HG03175 (cell line): ENCODE results near the gene IL2RA.
A peak's percentile ranks its signal among the peaks of the same experiment; 100 is the strongest.

Experiments
- ATAC-seq: cut with Tn5 transposase; IDR thresholded peaks from one replicate; pipeline ENCODE4 v1.9.1; 2021; ENCODE audit warnings: mild to moderate bottlenecking, moderate library complexity; ENCODE audit not compliant: unreplicated experiment

Gene IL2RA

DNA sequence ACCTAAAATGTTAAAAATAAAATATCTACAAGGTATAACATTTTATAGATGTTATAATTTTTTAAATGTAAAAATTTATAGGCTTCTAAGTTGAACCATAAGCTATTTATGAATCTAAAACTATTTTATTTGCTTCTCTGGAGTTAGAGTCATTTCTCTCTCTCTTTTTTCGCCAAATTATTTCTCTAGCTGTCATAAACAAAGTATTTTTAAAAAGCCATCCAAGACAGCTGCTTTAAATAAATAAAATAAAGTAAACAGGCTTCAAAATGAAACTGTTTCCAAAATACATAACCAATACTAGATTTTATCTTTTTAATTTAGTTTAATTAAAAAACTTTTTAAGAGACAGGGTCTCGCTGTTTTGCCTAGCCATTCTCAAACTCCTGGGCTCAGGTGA, 72.4 kb downstream of the IL2RA start:
- no peak for ATAC-seq

DNA sequence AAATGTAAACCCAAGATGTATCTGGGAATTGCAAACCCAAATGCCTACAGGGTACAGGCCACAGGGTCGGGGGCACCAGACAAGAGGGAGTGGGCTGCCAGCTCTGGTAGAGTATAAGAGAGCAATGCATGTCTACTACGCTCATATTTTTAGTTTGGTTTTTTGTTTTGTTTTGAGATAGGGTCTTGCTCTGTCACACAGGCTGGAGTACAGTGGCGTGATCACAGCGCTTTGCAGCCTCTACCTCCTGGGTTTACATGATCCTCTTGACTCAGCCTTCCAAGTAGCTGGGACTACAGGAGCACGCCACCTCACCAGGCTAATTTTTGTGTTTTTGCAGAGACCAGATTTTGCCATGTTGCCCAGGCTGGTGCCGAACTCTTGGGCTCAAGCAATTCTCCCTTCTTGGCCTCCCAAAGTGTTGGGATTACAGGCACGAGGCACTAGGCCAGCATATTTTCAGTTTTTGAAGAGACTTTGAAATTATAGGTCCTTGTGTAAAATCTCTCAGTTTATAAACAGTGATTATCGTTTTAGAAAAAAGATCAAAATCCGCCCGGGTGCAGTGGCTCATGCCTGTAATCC, 73.7 kb downstream of the IL2RA start:
- no peak for ATAC-seq

DNA sequence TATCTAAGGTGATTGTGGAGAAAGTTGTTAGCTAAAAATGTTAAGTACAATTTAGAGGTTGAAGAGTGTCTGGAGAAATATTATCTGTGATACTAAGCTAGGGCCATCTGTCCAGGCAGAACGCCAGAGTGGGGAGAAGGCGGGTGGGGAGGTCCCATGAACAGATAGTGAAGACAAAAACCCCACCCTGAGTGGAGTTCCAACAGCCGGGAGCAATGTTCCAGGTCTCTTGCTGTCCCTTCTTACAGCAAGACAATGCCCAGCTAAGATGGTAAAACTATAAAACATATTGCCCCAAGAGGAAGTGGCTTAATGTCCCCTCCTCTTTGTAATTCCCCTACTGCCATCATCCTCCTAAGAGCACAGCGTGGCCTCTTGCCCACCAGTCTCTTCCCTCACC, 74.4 kb downstream of the IL2RA start:
- ATAC-seq, result no peak

DNA sequence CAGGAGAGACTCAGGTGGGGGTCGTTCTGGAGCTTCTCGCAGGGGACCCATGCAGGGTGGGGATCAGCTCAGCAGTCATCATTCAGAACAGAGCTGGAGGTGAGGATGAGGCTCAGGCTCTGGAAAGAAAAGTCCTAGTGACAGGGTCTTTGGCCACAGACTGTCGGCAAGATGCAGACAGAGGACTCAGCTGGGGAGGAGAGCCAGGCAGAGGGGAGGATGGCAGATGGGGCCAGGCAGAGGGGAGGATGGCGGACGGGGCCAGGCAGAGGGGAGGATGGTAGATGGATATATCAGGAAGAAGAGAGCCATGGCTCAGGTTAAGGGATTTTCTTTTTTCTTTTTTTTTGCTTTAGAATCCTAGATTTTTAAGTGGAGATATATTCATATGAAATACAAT, 77.1 kb downstream of the IL2RA start:
- ATAC-seq, result no peak

DNA sequence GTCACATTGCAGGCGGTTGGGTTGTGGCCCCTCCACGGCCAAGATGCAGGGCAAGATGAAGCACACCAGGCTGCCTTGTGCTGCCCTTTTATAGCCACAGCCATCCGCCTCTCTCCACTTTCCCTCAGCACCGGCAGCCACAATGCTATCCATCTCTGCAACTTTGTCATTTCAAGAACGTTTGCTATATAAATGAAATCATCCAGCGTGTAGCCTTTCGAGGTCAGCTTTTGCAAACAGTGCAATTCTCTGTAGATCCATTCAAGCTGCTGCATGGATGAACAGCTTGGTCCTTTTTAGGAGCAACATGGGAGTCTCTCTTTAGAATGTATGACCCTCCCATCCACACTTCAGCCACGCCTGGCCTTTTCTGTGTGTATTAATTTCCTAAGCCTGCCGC, 78.4 kb downstream of the IL2RA start:
- no peak for ATAC-seq

DNA sequence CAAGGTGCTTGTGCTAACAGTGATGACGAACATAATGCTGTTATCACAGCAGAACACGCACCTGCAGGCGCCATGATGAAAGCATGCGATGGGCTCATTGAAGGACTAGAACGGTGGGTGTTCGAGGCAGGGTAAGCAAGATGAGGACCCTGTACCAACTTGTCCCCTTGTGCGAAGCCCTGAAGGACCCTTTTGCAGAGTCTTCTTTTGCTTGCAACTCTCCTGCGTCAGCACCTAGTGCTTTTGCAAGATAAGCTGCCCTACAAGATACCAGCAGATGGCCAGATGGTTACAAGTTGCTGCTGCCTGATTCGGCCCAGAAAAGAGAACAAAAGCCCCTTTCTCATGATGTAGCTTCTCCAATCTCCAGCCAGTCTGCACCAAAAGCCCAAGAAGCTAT, 80.6 kb downstream of the IL2RA start:
- no peak for ATAC-seq

DNA sequence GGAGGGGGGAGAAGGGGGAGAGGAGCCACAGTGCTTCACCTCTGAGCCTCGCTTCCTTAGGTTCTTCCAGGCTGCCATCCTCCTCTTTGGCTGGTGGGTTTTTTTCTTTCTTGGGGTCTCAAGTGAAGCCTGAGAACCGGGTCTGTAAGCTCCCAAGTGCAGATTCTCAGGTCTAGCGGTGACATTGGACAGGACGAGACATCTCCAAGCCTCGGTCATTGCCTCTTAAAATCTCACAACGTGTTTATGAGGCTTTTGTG, 84.0 kb downstream of the IL2RA start:
- ATAC-seq, result no peak

DNA sequence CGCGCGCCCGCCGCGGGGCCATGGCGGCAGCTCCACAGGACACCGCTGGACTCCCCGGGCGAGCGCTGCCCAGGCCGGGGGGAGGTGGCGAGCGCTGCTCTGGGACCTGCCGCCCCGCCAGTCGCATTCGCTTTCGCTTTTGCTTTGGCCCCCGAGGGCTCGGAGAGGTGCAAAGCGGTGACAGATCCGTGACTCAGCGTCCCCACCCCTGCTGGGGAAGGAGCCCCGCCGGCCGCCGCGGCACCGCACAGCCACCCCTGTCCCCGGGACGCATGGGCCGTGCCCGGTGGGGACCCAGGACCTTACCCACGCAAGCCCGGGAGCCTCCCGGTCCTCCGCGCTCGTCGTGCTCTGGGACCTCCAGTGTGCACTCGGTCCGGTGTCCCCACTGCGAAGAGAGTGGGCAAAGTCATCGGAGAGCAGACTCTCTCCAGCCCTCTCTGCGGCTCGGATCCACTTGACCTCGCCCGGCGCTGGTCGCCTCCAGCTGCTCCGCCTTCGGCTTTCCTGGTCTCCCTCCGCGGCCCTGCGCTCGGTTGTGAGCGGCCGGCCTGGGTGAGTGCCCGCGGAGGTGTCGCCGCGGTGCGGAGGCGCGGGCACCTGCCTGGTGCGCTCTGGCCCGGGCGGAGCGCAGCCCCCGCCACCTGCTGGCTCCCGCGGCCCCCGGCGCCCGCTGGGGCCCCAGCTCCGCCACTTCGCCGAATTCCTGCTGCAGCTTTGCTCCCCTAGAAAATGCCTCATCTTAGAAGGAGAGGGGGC, 84.5 kb downstream of the IL2RA start, which contains the start of gene IL15RA:
TSS of gene IL15RA (minus strand) at position 73 of the 759 bp plus-strand sequence. CDS start at position 22, 51 bp downstream.
- peak; percentile 68 for ATAC-seq

DNA sequence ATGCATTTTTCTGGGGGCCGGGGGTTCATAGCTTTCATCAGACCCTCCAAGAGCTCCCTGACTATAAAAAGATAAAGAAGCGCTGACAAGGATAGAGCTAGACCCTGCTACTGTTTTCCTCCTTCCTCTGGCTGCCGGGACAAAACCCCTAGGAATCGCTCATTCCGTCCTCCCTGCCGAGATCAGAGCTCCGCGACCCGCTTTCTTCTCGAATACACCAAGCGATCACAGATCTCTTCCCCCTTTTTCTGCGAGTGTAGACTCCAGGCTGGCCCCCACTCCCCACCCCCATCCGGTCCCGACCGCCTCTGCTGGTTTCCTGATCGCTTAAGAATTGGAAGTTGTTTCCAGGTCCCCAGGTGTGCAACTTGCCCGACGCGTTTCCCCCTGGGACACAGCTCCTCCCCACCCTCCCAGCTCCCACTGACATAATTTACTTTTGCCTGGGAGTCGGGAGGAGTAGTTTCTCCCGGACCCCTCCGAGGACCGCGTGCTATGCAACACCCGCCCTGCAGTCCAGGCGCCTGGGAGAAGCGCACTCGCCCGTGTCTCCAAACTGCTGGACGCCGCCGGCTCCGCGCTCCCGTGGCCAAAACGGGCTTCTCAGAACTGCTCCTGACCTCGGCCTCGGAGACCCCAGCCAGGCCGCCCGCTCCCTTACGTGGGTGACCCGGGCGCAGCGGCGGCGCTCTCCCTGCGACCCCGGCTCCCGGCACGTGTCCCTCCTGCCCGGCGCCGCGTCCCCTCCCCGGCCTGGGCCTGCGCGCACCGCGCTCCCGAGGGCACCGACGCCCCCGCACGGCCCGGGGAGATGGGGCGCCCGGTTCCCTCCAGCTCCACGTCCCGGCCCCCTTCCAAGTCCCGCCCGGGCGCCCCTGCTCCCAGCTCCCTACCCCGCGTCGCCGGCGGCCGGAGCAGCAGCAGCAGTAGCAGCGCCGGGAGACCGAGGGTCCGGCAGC, 85.4 kb downstream of the IL2RA start:
- peak; percentile 12 for ATAC-seq

DNA sequence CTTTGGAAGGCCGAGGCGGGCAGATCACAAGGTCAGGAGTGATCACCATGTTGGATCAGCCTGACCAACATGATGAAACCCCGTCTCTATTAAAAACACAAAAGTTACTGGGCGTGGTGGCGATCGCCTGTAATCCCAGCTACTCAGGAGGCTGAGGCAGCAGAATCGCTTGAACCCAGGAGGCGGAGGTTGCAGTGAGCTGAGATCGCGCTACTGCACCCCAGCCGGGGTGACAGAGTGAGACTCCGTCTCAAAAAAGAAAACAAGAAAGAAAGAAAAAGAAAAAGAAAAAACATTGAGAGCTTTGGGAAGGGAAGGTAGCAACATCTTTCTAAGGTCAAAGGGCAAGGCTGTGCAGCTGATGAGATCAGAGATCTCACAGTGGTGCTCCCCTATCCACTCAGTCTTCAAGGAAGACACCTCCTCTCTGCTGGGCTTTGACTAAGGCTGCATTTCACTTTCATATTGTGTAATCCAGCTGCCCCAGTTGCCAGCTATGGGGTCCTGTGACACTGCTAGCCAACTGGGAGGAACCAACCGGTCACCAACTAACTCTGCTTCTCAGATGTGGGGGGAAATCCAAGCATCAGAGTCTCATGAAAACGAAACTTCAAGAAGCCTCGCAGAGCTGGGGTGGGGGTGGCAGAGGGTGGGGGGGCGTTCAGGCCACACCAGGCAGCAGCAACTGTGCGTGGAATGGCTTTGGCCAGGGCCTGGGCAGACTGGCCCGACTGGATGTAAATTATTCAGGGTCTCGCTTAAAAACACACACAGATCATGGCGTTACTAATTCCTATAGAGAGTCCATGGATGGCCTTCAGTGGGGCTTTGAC, 86.3 kb downstream of the IL2RA start:
- ATAC-seq, result peak; percentile 68

DNA sequence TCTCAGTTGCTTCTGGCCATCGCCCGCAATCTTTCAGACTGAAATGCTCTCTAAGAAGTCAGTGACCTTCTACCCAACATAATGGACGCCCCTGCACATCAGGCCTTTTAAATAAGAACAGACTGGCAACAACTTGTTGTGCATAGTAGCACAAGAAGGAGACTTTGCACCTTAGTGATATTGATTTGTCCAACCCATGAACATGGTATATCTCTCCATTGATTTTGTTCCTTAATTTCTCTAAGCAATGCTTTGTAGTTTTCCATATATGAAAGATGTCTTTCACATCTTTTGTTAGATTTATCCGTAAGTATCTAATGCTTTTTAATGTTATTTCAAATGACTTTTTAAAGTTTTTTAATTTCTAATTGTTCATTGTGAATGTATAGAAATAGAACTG, 89.1 kb downstream of the IL2RA start:
- ATAC-seq, result no peak

DNA sequence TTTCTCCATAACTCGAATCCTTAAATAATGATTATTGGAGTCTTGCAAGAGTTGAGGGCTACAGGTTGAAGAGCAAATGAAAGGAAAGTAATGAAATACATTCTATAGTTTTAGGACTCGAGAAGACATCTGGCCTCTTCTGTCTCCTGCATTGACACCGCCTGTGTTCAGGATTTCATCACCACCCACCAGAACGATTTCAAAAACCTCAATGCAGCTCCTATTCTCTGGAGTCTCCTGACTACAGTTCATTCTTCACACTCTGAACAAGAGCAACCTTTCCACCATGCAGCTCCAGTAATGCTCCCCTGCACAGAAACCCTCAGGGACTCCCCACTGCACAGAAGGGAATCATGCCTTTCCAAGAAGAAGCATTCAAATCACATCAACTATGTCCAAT, 90.3 kb downstream of the IL2RA start:
- ATAC-seq, result no peak

DNA sequence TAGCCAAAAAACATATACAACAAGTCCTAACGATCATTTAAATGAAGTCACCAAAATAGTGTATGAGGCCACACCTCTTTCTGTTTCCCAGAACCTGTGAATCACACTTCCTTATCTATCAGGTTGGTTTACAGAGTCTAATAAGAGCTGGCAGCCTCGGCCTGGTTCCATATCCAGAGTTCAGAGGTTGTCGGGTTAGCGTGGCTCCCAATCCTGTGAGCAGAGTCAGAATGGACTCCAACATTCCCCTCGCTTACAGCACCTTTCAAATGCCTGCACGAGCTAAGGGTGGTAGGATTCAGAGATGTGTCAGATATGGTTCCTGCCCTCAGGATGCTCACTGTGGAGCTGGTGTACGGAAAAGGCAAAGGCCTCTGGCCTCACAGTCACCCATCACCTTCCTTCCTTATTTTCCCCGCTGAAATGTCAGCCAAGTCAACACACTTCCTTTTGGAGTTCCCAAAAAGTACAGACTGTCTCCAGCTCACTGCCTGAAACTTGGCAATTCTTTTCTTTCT, 90.8 kb downstream of the IL2RA start:
- ATAC-seq, result no peak

DNA sequence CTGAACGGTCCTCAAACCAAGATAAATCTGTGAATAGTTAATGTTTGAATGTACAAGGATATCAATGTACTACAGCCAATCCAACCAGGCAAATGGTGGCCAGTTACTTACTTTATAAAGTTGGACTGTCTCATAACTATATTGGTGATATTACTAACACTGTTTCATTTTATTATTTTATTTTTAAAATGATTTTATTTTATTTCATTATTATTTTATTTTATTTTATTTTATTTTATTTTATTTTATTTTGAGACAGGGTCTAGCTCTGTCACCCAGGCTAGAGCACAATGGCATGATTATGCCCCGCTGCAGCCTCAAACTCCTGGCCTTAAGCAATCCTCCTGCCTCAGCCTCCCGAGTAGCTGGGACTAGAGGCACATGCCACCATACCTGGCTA, 91.6 kb downstream of the IL2RA start:
- no peak for ATAC-seq

DNA sequence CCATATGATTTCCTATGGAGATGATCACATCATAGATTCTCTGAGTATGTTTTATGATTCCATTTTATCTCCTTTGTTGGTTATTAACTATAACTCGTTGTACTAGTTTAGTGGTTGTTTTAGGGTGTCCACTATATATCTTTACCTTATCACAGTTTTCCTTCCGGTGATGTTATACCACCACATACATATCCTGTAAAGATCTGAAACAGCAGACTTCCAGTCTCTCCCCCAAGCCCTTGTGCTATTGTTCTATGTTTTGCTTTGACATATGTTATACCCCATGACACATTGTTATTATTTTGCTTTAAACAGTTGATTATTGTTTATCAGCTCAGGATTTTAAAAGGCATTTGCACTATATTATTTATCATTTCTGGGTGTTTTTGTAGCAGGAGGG, 92.1 kb downstream of the IL2RA start:
- ATAC-seq, result no peak

DNA sequence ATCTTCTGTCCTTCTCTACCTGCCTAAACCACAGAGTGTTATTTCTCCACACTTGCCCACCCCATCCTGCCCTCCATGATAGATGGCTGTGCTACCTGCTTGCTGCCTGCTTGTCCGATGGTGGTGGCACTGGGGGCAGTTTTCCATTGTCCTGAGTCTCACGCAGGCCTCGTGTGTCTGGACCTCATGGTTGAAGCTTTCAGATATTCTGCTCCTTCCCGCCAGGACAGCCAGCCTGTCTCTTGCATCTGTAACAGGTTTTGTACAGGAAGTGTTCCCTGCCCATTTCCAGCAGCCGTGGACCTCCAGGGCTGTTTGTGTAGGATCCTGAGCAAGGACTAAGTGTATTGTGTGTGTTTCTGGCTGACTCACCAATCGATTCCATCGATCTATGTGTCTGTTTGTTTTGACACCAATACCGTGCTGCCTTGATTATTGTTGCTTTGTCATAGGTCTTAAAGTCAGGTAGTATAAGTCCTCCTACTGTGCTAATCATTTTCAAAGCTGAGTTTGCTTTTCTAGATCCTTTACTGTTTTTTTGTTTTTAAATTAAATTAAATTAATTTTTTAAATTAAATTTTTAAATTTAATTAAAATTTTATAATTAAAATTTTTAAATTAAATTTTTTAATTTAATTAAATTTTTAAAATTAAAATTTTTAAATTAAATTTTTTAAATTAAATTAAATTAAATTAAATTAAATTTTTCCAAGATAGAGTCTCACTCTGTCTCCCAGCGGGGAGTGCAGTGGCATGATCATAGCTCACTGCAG, 93.3 kb downstream of the IL2RA start:
- no peak for ATAC-seq

DNA sequence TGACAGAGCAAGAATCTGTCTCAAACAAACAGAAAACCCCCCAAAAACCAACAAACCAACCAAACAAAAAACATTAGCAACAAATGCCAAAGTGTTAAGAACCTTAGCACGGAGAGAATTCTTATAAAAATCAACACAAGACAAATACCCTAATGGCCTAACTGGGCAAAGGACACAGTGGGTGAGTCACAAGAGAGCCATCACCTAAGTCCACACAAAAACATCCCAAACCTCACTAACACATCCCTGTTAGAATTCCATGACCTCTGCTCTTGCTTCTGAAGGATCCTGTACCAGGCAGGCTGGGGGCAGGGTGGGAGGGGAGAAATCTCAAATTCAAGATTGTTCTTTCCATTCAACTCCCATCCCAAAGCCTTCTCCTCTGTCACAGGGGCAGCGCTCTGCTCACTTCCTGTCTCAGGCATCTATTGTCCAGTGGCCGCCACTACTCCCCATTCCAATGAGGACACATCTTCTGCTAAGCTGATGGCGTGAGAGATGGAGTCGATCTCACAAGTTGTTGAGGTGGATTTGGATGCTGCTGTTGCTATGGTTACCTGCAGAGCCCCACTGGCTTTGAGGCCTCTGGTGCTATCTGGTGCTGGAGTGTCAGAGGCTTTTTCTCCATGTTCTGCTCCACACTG, 94.0 kb downstream of the IL2RA start:
- ATAC-seq, result no peak

DNA sequence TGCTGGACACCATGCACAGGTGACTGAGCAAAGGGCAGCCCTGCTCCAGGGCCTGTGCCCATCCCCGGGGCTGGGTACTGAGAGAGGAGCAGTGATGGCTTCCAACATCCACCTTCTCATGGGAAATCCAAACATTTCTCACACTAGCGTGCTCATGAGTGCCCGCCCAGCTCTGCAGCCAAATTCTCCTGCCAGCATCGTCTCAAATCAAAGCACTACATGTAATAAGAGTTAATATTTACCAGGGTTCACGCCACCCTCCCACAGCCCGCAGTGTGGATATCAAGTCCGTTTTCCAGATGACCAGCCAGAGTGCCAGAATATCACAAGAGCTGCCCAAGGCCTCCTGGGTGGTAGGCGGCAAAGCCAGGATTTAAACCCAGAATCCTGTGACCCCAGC, 96.9 kb downstream of the IL2RA start:
- ATAC-seq, result no peak

DNA sequence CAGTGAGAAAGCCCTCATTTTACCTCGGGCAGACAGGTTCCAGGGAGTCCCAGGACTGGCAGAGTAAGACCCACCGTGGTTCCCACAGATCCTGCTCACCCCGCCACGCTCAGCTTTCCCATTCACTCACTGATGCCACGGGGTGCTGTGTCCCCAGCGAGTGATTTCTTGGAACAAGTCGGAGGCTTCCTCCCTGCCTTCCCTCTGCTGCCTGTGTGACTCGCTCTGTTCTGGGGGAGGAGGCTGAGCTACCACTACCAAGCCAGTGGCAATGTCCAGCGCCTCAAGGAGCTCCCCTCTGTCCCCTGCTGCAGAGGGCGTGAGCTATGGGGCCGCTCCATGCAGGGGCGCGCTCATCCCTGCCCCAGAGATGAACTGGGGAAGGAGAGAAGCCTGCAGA, 97.4 kb downstream of the IL2RA start:
- ATAC-seq, result no peak

DNA sequence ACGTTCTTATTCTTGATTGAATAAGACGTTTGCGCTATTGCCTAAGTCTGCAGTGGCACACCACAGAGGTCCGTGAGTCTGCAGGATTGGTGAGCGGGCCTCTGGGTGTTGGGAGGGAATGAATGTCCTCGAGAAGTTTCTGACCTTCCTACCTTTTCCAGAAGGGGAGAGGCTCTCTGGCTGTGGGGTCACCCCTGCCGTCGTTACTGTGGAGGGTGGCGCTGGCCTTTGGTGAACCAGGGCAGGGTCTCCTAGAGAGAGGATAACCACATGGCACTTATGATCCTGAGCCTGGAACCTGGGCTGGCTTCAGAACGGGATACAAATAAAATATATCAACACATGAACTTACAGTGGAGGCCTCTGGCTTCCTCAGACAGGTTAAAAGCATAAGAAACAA, 98.6 kb downstream of the IL2RA start:
- no peak for ATAC-seq
